OCI-LY1 (cell line): ENCODE measurements around the gene TCF19.
"Not testable (repeated sequence)": the region's sequence is repeated elsewhere in the genome, so short reads cannot be mapped to it uniquely, and the experiment has no call there.

Experiments used
- CTCF ChIP-seq: fragments of 200-600 bp; sonication (generic), shearing (Covaris generic); IDR thresholded peaks from 2 replicates; pipeline ENCODE4 v1.5.1; 2017; ENCODE audit warnings: mild to moderate bottlenecking, antibody characterized with exemption, low read length, moderate library complexity, mixed read lengths
- EZH2 ChIP-seq: fragments of 200-600 bp; sonication (generic), shearing (Covaris generic); IDR thresholded peaks from 2 replicates; pipeline ENCODE4 v1.8.0; 2017; ENCODE audit warnings: borderline replicate concordance, mixed run types, mild to moderate bottlenecking, antibody characterized with exemption, low read length, moderate library complexity, mixed read lengths

GRCh38 chr6:31185695-31186051 lies 27.3 kb downstream of the TCF19 start:
- TF ChIP-seq CTCF, EZH2: not testable (repeated sequence)
